Mucosa of rectum (tissue), 2 donors: ENCODE measurements around the gene SAA1.

ENCODE experiments used
- H3K27ac ChIP-seq, 2 donors: one replicate each; pipeline ENCODE4 v1.7.0; 2013; ENCODE audit warnings: inconsistent platforms in 2 of 2, low read depth in 2 of 2, low read length in 2 of 2
- H3K27me3 ChIP-seq, 2 donors: one replicate each; pipeline ENCODE4 v1.7.0; 2013; ENCODE audit warnings: low read length in 2 of 2; ENCODE audit not compliant: control insufficient read depth in 2 of 2, insufficient read depth in 2 of 2
- H3K36me3 ChIP-seq, 2 donors: one replicate each; pipeline ENCODE4 v1.7.0; 2013; ENCODE audit warnings: low read length in 2 of 2; ENCODE audit not compliant: control insufficient read depth in 2 of 2, insufficient read depth in 2 of 2
- H3K4me1 ChIP-seq, 2 donors: one replicate each; pipeline ENCODE4 v1.7.0; 2013; ENCODE audit warnings: low read length in 2 of 2, mild to moderate bottlenecking in 1 of 2; ENCODE audit not compliant: control insufficient read depth in 2 of 2, insufficient read depth in 2 of 2
- H3K4me3 ChIP-seq, 2 donors: one replicate each; pipeline ENCODE4 v1.7.0; 2013; ENCODE audit warnings: low read length in 2 of 2
- H3K9ac ChIP-seq, 2 donors: one replicate each; pipeline ENCODE4 v1.7.0; 2013; ENCODE audit warnings: low read length in 2 of 2, low read depth in 1 of 2, mild to moderate bottlenecking in 1 of 2
- H3K9me3 ChIP-seq, 2 donors: one replicate each; pipeline ENCODE4 v1.7.0; 2013; ENCODE audit warnings: low read length in 2 of 2; ENCODE audit not compliant: control insufficient read depth in 2 of 2
- donor health status: healthy.
- donor health status: Normal muscosa, but diverticular disease.

The SAA1 gene

DNA sequence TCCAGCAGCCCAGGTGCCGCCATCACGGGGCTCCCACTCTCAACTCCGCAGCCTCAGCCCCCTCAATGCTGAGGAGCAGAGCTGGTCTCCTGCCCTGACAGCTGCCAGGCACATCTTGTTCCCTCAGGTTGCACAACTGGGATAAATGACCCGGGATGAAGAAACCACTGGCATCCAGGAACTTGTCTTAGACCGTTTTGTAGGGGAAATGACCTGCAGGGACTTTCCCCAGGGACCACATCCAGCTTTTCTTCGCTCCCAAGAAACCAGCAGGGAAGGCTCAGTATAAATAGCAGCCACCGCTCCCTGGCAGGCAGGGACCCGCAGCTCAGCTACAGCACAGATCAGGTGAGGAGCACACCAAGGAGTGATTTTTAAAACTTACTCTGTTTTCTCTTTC is at the start of gene SAA1:
Gene SAA1, plus strand, starts transcription at position 316 of the 400 bp plus-strand sequence. CDS start 624 bp downstream, outside the sequence.
- H3K4me3 ChIP-seq = no peak within 1 kb of the TSS

DNA sequence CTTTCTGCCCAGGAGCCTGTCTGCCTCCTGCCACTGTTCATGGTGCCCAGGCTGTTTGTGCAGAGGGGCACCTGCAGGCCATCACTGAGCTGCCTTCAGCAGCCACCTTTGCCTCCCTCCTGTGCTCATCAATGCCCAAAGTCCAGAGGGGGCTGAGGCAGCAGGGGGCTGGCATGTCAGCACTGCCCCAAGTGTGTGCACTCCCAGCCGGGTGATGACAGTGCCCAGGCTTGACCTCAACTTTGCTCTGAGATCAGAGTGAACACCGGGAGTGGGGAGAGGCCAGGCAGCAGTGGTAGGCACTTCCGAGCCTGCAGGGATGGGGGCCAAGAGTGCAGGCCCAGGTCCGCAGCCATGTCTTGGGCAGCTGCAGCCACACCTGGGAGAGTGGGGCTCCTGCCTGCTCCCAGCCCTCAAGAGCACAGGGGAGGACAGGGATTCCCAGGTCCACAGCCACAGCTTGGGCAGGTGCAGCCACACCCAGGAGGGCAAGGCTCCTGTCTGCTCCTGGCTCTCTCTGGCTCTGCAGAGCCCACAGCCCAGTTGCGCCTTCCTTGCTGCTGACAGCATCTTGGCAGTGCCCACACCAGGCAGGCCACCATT is 44.7 kb upstream of the SAA1 start:
- no peaks in the 10 kb centered on the region for H3K9me3 ChIP-seq
- H3K36me3 ChIP-seq = no peaks in the 10 kb centered on the region
- H3K4me1 ChIP-seq = no peaks in the 10 kb centered on the region
- no peaks in the 10 kb centered on the region for H3K27me3 ChIP-seq
- H3K27ac ChIP-seq = no peak overlapping the region
- no peak overlapping the region for H3K9ac ChIP-seq
- H3K4me3 ChIP-seq = no peak overlapping the region

More for the DNA sequence above, at the start of gene SAA1:
- Histone ChIP-seq H3K9ac (no peak within 1 kb of the TSS), H3K4me1 (no peaks in the 10 kb centered on the region), H3K36me3 (no peaks in the 10 kb centered on the region), H3K27ac (no peak within 1 kb of the TSS), H3K27me3 (no peaks in the 10 kb centered on the region), H3K9me3 (no peaks in the 10 kb centered on the region)

DNA sequence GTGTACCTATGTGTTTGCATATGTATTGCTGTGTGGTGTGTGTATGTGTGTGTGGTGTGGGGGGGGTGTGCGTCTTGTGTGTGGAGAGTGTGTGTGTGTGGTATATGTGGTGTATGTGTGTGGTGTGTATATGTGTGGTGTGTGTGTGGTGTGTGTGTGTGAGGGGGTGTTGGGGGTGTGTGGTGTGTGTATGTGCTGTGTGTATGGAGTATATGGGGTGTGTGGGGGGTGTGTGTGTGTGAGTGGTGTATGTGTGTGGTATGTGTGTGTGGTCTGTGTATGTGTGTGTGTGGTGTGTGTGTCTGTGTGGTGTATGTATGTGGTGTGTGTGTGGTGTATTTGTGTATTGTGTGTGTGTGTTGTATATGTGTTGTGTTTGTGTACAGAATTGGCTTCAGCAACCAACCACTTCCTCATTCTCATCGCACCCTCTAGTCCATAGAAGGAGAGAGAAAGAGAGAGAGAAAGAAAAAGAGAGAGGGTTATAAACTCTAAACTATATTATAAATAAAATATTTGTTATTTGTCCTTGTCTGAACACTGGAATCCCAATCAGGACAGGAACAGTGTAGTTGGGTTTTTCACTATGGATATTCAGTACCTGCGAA is 43.1 kb upstream of the SAA1 start:
- H3K27me3 ChIP-seq = no peaks in the 10 kb centered on the region
- H3K9ac ChIP-seq = no peak overlapping the region
- H3K36me3 ChIP-seq = no peaks in the 10 kb centered on the region
- no peaks in the 10 kb centered on the region for H3K9me3 ChIP-seq
- H3K4me3 ChIP-seq = no peak overlapping the region
- H3K4me1 ChIP-seq = no peaks in the 10 kb centered on the region
- H3K27ac ChIP-seq = no peak overlapping the region

DNA sequence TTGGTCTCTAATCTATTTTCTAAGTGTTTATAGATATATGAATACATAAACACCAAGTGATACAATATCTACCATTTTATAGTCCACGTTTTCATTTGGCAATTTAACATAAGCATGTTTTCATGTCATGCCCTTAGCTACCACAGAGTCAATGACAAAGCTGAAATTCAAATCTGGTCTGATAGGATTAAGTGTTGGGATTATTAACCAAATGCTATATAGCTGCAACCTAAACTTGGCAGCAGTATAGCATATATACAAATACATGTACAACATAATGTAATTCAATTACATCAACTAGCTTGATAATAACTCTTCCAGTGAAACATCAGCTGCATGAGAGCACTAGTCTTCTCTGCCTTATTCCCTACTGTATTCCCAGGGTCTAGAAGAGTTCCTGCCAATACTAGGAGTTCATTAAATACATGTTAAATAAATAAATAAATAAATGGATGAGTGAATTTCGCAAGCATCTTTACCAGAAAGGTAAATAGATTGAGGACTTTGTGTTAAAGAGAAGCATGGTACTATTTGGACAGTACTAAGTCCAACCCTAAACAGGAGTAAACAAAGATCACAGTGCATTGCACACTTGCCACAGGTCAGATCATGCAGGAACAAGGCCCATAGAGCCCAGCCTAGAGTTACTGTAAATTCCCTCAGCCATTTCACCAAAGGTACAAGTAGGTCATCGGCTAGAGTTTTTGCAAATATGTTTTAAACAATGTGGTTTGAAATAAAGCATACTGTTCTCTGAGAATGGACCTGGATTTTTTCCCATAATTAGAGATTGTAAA is 42.3 kb upstream of the SAA1 start:
- Histone ChIP-seq H3K27me3 (no peaks in the 10 kb centered on the region), H3K36me3 (no peaks in the 10 kb centered on the region), H3K4me3 (no peak overlapping the region), H3K4me1 (no peaks in the 10 kb centered on the region), H3K9me3 (no peaks in the 10 kb centered on the region), H3K9ac (no peak overlapping the region), H3K27ac (no peak overlapping the region)

DNA sequence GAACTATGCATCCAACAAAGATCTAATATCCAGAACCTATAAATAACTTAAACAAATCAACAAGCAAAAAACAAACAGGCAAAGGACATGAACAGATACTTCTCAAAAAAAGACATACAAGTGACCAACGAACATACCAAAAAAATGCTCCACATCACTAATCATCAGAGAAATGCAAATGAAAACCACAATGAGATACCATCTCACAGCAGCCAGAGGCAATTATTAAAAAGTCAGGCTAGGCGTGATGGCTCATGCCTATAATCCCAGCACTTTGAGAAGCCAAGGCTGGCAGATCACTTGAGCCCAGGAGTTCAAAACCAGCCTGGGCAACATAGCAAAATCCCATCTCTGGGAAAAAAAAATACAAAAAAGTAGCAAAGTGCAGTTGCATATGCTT is 40.2 kb upstream of the SAA1 start:
- H3K4me1 ChIP-seq = no peaks in the 10 kb centered on the region
- H3K4me3 ChIP-seq = no peak overlapping the region

DNA sequence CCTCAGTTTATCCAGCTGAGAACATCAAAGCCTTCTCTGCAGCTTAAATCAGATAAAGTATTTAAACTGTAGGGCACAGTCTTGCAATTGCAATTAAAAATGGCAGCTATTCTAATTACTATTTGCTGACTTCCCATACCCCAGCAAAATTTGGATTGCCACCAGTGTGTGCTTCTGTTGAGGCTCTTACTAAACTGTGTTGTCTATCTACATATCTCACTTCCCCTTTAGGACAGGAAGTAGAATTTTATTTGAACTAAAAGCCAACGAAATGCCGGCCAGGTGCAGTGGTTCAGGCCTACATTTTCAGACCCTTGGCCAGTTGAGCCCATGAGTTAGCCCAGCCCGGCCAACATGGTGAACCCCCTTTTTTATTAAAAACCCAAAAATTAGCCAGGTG is 36.6 kb upstream of the SAA1 start:
- no peak overlapping the region for H3K4me3 ChIP-seq
- H3K27me3 ChIP-seq = no peaks in the 10 kb centered on the region
- no peaks in the 10 kb centered on the region for H3K36me3 ChIP-seq
- H3K4me1 ChIP-seq = no peaks in the 10 kb centered on the region
- H3K27ac ChIP-seq = peak overlapping the region in 1 of 2 donors; percentile 67
- H3K9ac ChIP-seq = no peak overlapping the region
- no peaks in the 10 kb centered on the region for H3K9me3 ChIP-seq

More for the DNA sequence above, 40.2 kb upstream of the SAA1 start:
- no peak overlapping the region for H3K9ac ChIP-seq
- no peaks in the 10 kb centered on the region for H3K9me3 ChIP-seq
- H3K27me3 ChIP-seq = no peaks in the 10 kb centered on the region
- no peaks in the 10 kb centered on the region for H3K36me3 ChIP-seq
- H3K27ac ChIP-seq = no peak overlapping the region

DNA sequence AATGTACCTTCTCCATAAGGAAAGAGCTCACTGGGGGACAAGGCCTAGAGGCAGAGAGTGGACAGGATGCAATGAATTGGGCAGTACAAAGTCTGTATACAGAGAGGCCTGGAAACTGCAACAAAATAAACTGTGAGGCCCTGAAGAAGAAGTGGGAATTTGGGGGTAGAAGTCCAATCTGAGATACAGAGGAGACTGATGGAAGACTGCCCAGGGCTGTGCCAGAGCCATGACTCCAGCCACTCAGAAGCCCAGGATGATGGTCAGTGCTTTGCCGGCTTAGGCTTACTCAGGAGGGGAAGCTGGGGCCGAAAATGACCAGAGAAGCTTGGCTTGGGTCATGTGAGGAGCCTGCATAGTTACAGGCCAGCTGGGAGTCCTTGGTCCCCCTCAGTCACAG is 35.2 kb upstream of the SAA1 start:
- no peak overlapping the region for H3K9ac ChIP-seq
- H3K36me3 ChIP-seq = no peaks in the 10 kb centered on the region
- no peaks in the 10 kb centered on the region for H3K9me3 ChIP-seq
- no peaks in the 10 kb centered on the region for H3K27me3 ChIP-seq
- H3K27ac ChIP-seq = no peak overlapping the region
- H3K4me1 ChIP-seq = no peaks in the 10 kb centered on the region
- no peak overlapping the region for H3K4me3 ChIP-seq

GRCh38 chr11:18233912-18234311 is 32.2 kb upstream of the SAA1 start:
- H3K4me3 ChIP-seq = no peak overlapping the region
- no peaks in the 10 kb centered on the region for H3K27me3 ChIP-seq
- H3K36me3 ChIP-seq = no peaks in the 10 kb centered on the region
- no peak overlapping the region for H3K9ac ChIP-seq
- H3K9me3 ChIP-seq = no peaks in the 10 kb centered on the region
- H3K4me1 ChIP-seq = no peaks in the 10 kb centered on the region
- no peak overlapping the region for H3K27ac ChIP-seq

DNA sequence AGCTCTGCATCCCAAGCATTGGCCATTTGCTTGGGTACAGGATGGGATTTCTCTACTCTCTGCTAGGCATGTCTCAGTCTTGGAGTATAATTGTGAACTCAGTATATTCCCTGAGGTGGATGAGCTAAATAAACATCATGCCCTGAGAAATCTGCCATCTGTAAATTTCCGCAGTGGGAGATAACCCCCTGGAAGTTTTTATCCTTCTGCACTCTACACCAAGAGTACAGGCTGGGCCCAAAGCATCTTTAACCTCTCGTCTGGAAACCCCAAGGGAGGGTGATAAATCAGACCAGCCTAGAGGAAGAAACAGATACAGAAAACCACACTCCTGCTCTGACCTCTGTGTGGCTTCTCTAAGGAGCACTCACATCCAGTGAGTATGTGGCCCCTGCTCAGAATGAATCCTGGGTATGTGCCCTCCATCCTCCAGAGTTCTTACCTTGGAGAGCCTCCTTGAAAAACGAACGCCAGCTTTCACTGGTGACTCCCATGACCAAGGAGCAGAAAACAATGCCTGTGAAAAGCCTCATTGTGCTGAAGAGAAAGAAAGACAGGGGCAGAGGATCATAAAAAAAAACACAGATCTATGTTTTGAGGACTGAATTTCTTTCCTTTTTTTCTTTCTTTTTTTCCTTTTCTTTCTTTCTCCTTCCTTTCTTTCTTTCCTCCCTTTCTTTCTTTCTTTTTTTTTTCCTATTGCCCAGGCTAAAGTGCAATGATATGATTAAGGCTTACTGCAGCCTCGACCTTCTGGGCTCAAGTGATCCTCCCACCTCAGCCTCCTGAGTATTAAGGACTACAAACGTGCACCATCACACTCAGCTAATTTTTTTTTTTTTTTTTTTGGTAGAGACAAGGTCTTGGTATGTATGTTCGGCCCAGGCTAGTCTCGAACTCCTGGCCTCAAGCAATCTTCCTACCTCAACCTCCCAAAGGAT is 30.4 kb upstream of the SAA1 start:
- Histone ChIP-seq H3K27me3 (peaks cover 0 to 3% of the 10 kb centered on the region in 2 donors), H3K4me1 (no peaks in the 10 kb centered on the region), H3K27ac (no peak overlapping the region), H3K36me3 (no peaks in the 10 kb centered on the region), H3K9ac (no peak overlapping the region), H3K4me3 (no peak overlapping the region), H3K9me3 (no peaks in the 10 kb centered on the region)
